HepG2 (cell line): ENCODE data around the gene ENC1. TPM values are rescaled to one million over a fixed set of nuclear protein-coding genes. Genes with fewer than 3 reads are reported as not detected.
A peak's percentile ranks its signal among the peaks of the same experiment; 100 is the strongest.

ENCODE experiments used
- GMEB1 ChIP-seq: sonication (generic); formaldehyde crosslinking; IDR thresholded peaks from 2 replicates; pipeline ENCODE4 v1.5.1; 2020; ENCODE audit warnings: missing genetic modification reagents, mild to moderate bottlenecking, borderline replicate concordance
- KMT2A ChIP-seq: sonication (generic); formaldehyde crosslinking; IDR thresholded peaks from 2 replicates; pipeline ENCODE4 v1.4.0; 2020; ENCODE audit warnings: missing genetic modification reagents
- ZNF317 ChIP-seq: sonication (generic); formaldehyde crosslinking; IDR thresholded peaks from 2 replicates; pipeline ENCODE4 v1.5.0; 2020; ENCODE audit warnings: mild to moderate bottlenecking, missing genetic modification reagents
- ZNF383 ChIP-seq: sonication (generic); formaldehyde crosslinking; IDR thresholded peaks from 2 replicates; pipeline ENCODE4 v1.4.0; 2020; ENCODE audit warnings: missing genetic modification reagents, mild to moderate bottlenecking, borderline replicate concordance
- ZNF607 ChIP-seq: sonication (generic); formaldehyde crosslinking; IDR thresholded peaks from 2 replicates; pipeline ENCODE4 v1.5.1; 2020; ENCODE audit warnings: missing genetic modification reagents, mild to moderate bottlenecking, borderline replicate concordance
- ZNF615 ChIP-seq: sonication (generic); formaldehyde crosslinking; IDR thresholded peaks from 2 replicates; pipeline ENCODE4 v1.5.0; 2020; ENCODE audit warnings: mild to moderate bottlenecking, missing genetic modification reagents, borderline replicate concordance
- ZNF839 ChIP-seq: sonication (generic); formaldehyde crosslinking; IDR thresholded peaks from 2 replicates; pipeline ENCODE4 v1.4.0; 2020; ENCODE audit warnings: missing genetic modification reagents, mild to moderate bottlenecking, borderline replicate concordance
- ZSCAN29 ChIP-seq: sonication (generic); formaldehyde crosslinking; conservative IDR thresholded peaks from 2 replicates; pipeline ENCODE4 v1.4.0; 2020; ENCODE audit warnings: mild to moderate bottlenecking, missing genetic modification reagents
- ZSCAN31 ChIP-seq: sonication (generic); formaldehyde crosslinking; IDR thresholded peaks from 2 replicates; pipeline ENCODE4 v1.5.0; 2020; ENCODE audit warnings: low read depth, mild to moderate bottlenecking, missing genetic modification reagents
- polyA plus RNA-seq, 8 experiments: library from polyadenylated mRNA; depleted of rRNA in 3 of 8; stranded (reverse) in 7 of 8; unstranded in 1 of 8; fragments of >200 nt; fragmentation: Illumina TruSeq in 4 of 8; extraction: Trizol in 4 of 8; gene quantifications; 2 replicates each; pipeline versions ENCODE4 v1.2.1 to v1.2.3, GENCODE V29; 2011 to 2016; ENCODE audit warnings: low read depth in 4 of 8, missing spikeins in 1 of 8, mixed read lengths in 1 of 8; ENCODE audit not compliant: insufficient read depth in 1 of 8
- total RNA-seq, 5 experiments: library from RNA; depleted of rRNA; stranded (reverse); fragments of >200 nt; fragmentation: Illumina TruSeq; extraction: Trizol; gene quantifications; 2 replicates each; pipeline ENCODE4 v1.2.3, GENCODE V29; 2016; ENCODE audit warnings: low read depth in 1 of 5
- TF ChIP-seq, protein P1 (sequence below): sonication (generic); formaldehyde crosslinking; IDR thresholded peaks from 2 replicates; pipeline ENCODE4 v1.4.0; 2020; ENCODE audit warnings: missing genetic modification reagents

The ENC1 gene
- total and polyA plus RNA-seq, 2 of the 13 experiments (the other 11 are each of a cell fraction or from before 2014, with no cell fraction given) = 63.8 to 64.4 TPM

GRCh38 chr5:74684900-74685851, 44.6 kb upstream of the ENC1 start, which contains the start of gene HEXB (continued):
- TF ChIP-seq GMEB1 (CRISPR knock-in tag) (peak; percentile 48; the same call in 1 of the 2 replicates), KMT2A (CRISPR knock-in tag) (peak; percentile 66), ZNF615 (CRISPR knock-in tag) (no peak), ZSCAN31 (CRISPR knock-in tag) (peak; percentile 66), ZNF317 (CRISPR knock-in tag) (no peak), ZNF839 (0 out of 2 replicates have a peak, but pooled peaks have one; percentile 67), ZNF607 (peak; percentile 44; the same call in 1 of the 2 replicates), ZNF383 (CRISPR knock-in tag) (no peak), ZSCAN29 (CRISPR knock-in tag) (peak; percentile 63; the same call in 1 of the 2 replicates)
- TF ChIP-seq, protein P1, sequence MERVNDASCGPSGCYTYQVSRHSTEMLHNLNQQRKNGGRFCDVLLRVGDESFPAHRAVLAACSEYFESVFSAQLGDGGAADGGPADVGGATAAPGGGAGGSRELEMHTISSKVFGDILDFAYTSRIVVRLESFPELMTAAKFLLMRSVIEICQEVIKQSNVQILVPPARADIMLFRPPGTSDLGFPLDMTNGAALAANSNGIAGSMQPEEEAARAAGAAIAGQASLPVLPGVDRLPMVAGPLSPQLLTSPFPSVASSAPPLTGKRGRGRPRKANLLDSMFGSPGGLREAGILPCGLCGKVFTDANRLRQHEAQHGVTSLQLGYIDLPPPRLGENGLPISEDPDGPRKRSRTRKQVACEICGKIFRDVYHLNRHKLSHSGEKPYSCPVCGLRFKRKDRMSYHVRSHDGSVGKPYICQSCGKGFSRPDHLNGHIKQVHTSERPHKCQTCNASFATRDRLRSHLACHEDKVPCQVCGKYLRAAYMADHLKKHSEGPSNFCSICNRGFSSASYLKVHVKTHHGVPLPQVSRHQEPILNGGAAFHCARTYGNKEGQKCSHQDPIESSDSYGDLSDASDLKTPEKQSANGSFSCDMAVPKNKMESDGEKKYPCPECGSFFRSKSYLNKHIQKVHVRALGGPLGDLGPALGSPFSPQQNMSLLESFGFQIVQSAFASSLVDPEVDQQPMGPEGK (CRISPR knock-in tag) = 0 out of 2 replicates have a peak, but pooled peaks have one; percentile 6
